Right hindlimb (tissue), 1 donor: ENCODE data around the gene NIN.
A peak's percentile ranks its signal among the peaks of the same experiment; 100 is the strongest.
"Not testable (repeated sequence)": the region's sequence is repeated elsewhere in the genome, so short reads cannot be mapped to it uniquely, and the experiment has no call there.

Experiments
- DNase-seq: peaks from one replicate; pipeline ENCODE4 v3.0.0-alpha.2; 2018

The NIN gene

GRCh38 chr14:50819303-50819702, 11.7 kb downstream of the NIN start:
- not testable (repeated sequence) for DNase-seq

GRCh38 chr14:50816395-50817047, 14.4 kb downstream of the NIN start:
- DNase-seq = no peak

GRCh38 chr14:50815526-50815925, 15.4 kb downstream of the NIN start:
- not testable (repeated sequence) for DNase-seq

DNA sequence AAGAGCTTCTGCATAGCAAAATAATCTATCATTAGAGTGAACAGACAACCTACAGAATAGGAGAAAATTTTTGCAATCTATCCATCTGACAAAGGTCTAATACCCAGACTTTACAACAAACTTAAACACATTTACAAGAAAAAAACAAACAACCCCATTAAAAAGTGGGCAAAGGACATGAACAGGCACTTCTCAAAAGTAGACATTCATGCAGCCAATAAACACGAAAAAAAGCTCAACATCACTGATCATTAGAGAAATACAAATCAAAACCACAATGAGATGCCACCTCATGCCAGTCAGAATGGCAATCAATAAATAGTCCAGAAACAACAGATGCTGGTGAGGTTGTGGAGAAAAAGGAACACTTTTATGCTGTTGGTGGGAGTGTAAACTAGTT, 15.9 kb downstream of the NIN start:
- not testable (repeated sequence) for DNase-seq

GRCh38 chr14:50814161-50814560, 16.8 kb downstream of the NIN start:
- no peak for DNase-seq

DNA sequence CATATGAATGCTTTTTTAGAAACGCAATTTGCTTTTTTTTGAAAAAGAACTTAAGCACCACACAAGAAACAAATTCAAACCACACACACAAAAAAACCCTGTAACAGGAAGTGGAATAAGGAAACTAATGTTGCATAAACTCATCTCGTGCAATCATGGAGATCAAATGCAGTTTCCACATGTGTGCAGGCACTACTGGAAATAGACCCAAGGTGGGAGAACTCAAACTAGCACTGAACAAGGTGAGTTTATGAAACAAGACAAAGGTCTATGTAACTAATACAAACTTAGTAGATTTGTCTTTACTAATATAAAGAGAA, 17.5 kb downstream of the NIN start:
- DNase-seq = no peak

DNA sequence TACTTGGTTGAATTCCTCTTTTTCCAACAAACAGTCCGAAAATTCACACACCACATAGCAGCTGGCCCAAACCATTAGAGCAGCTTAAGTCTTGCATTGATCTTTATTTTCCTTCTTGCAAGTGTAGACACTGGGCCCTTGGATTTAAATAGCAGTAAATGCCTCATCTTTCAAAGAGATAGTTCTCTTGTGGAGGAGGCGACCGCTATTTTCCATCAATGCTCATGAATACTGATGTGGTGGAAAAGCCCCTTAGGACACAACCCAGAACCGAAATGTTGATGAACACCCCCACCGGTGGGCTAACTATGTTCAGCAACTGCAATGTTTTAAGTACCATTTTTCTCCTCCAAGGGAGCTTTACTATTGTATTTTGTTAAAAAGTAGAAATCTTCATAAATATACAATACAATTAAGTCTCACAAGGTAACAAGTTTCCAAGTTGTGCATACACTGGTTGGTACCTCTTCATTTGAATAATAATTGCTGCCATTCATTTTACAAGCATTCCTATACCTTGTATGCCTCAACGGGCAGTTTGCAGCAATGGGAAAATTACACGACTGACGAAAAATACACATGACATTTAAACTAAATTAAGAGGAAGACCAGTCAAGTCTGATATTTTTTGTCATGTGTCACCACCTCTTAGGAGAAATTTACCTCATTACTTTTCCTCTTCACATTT, 18.0 kb downstream of the NIN start:
- DNase-seq = no peak

DNA sequence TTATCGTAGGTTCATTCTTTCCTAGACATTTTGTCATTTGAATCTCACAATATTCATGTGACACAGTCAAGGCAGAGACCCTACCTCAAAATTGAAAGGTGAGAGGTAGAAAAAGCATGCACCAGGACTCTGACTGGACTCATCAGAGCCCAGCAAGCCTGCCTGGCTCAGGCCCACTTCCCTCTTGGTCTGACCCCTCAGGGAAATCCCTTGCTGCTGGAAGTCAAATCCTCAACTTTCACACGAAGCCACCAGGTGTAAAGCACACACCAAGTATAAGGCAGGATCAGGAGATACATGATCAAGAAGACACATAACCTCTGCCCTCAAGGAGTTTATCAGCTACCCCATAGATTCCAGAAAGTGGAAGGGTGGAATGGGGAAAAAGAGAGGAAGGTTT, 18.8 kb downstream of the NIN start:
- no peak for DNase-seq

DNA sequence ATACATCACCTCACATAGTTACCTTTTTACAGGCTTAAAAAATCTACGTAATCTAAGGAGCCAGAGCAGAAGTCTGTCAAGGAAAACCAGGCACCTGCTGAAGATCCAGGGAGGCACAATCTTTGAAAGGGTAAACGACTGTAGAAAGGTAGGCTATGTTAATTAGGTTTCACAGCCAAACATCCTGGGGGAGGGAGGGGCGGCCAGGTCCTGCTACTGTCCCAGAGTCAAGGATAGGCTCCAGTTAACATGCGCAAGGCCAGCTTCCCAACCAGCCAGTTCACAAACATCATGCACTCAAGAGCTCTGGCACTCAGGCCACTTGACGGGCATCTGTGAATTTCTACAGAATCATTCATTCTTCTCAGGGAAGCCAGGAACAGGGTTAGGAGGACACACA, 22.9 kb downstream of the NIN start:
- DNase-seq = no peak

GRCh38 chr14:50806241-50806933, 24.6 kb downstream of the NIN start:
- DNase-seq = no peak

GRCh38 chr14:50805396-50805795, 25.6 kb downstream of the NIN start:
- no peak for DNase-seq

DNA sequence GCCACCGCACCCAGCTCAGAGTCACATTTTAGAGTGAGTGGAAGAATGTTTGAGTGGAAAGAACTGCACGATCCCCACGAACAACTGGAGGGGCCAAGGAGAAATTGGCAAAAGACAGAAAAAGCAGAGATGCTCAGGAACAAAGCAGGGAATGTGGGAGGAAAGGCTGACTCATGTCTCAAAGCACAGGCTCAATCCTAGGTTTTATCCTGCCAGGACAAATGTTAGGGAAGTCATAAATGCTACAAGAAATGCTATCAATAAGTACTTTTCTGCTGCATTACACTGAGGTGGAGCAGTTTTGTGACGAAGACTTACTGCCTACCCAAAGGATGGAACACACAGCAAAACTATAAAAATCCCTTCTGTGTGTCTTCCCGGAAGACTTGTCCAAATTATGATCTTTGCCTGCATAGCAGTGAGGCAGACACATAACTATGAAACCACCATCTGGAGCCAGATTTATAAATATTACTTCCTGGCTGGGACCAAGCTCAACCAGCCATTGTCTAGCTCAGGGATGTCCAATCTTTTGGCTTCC, 26.7 kb downstream of the NIN start:
- DNase-seq = peak; percentile 46

GRCh38 chr14:50801706-50802105, 29.3 kb downstream of the NIN start:
- DNase-seq = no peak

DNA sequence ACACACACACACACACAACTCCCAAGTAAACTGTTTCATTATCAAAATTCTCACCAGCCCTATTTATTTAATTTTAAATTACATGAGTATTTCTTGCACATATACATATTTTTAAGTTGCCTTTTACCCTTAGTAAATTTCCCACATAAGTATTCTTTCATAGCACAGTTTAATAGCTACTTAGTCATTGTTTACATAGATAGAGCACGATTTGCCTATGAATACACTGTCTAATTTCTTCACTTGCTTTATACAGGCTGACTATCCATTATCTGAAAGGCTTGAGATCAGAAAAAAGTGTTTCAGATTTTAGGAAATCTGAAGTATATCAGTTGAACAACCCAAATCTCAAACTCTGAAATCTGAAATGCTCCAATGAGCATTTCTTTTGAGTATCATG, 30.9 kb downstream of the NIN start:
- no peak for DNase-seq

DNA sequence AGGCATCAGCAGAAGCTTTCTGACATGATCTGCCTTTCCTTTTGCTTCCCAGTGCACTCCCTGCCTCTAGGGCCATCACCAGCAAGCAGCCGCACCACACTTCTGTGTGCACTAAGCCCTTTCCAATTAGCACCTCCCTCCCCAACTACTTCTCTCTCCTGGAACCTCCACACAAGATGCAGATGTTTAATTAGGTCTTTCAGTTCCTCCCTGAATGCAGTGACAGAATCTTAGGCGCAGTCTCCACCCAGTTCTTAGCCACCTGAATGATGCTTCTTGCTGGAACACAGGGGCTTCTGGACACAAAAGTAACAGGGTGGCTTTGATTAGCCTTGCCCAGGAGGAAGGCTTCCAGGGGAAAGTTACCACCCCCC, 32.9 kb downstream of the NIN start:
- no peak for DNase-seq

- DNase-seq = no peak
Observed at GRCh38 chr14:50797250-50798047, 33.5 kb downstream of the NIN start.

DNA sequence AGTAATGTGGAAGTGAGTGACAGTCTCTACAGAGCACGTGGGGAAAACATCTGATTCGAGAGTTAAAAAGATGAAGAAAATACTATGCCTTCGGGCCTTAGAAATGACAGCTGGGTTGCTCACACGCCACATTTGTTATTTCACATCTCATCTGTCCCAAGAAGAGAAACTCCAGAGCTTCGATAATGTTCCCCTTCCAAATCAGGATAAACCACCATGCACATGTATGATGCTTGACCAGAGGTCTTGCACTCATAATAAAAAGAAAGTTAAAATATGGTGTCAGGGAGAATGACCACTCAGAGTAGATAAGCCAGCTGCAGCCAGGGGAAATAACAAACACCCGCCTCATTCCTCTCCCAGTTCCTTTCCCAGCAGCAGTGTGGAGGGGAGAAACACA, 34.6 kb downstream of the NIN start:
- no peak for DNase-seq

DNA sequence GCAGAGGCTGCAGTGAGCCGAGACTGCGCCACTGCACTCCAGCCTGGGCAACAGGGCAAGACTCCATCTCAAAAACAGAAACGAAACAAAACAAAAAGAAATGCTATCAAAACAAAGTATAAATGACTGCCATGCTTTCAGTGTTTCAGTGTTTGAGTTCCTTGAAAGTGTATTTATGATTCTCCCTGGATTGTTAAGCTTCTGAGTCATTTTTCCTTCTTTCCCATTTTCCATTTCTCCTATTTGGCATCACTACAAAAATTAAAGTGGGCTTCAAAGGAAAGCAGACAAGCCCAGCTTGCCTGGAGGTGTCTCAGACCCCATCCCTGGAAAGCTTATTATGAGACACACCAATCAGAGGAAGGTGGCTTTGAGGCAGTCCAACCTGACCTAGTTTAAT, 35.1 kb downstream of the NIN start:
- no peak for DNase-seq

DNA sequence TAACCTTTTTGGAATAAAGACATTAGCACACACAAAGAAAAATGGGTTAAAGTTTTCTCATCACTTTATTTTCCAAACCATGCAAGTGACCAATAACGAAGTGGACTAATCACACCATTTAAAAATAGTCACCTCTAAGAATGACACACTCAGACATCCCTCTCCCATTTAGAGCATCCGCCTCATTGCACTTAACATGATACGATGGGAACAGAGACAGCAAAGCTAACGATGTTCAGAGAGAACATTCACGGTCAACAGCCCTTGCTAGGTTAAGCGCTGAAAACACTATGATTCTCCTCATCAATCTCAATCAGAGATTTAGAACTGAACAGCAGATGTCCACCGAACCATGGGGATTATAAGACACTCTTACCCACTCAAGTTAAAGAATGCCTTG, 35.8 kb downstream of the NIN start:
- no peak for DNase-seq

GRCh38 chr14:50794068-50794645, 36.8 kb downstream of the NIN start:
- DNase-seq = no peak

DNA sequence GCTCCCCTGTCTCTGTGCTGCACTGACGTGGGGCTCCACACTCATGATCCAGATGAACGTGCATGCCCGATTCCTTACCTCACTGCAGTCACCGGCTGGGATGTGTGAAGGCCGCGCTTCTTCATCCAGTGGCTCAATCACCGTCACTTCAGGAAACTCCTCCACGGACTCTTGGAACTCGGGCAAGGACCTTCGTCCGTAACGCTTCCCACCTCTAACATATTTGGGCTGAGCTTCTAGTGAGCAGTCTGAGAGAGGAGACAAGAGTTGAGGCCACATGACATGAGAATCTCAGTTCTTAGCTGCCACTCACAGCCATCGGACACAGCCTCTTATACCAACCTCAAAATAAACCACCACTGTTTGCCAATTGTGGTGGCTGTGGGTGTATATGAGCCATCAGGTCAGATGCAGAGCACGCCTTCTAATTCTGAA, 38.3 kb downstream of the NIN start:
- DNase-seq = no peak

DNA sequence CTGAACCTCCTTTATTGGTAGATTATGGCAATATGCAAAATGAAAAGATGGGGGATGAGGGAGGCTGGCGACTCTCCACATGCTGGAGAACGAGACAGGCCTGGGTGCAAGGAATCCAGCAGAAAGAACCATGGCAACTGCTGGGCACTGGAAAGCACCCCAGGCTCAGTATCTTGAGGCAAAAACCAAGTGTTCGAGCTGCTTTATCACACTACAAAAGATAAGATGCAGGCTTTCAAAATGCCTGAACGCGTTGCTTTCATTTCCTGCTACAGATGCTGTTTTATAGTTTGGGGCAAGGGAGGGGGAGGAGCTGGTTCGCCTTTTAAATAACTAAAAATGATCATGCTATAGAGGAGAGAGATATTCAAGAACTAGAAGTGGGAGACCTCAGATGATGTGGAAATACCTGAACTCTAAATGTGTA, 38.9 kb downstream of the NIN start:
- no peak for DNase-seq

- no peak for DNase-seq
Observed at GRCh38 chr14:50791201-50791600, 39.8 kb downstream of the NIN start.
